22Rv1 (cell line): ENCODE results near the gene KRTAP5-5.

Experiments
- H3K27ac ChIP-seq: fragments of 450-650 bp; 2 replicates; pipeline ENCODE4 v1.5.1; 2017
- ZFX ChIP-seq: fragments of 450-650 bp; IDR thresholded peaks from 2 replicates; pipeline ENCODE4 v1.6.1; 2017; ENCODE audit warnings: antibody characterized with exemption, borderline replicate concordance
- TF ChIP-seq, protein P1 (sequence below): fragments of 450-650 bp; IDR thresholded peaks from 2 replicates; pipeline ENCODE4 v1.5.1; 2017; ENCODE audit warnings: mild to moderate bottlenecking

Gene KRTAP5-5

GRCh38 chr11:1638344-1638743 is 8.8 kb downstream of the KRTAP5-5 start:
- TF ChIP-seq ZFX = no peak
- TF ChIP-seq, protein P1, sequence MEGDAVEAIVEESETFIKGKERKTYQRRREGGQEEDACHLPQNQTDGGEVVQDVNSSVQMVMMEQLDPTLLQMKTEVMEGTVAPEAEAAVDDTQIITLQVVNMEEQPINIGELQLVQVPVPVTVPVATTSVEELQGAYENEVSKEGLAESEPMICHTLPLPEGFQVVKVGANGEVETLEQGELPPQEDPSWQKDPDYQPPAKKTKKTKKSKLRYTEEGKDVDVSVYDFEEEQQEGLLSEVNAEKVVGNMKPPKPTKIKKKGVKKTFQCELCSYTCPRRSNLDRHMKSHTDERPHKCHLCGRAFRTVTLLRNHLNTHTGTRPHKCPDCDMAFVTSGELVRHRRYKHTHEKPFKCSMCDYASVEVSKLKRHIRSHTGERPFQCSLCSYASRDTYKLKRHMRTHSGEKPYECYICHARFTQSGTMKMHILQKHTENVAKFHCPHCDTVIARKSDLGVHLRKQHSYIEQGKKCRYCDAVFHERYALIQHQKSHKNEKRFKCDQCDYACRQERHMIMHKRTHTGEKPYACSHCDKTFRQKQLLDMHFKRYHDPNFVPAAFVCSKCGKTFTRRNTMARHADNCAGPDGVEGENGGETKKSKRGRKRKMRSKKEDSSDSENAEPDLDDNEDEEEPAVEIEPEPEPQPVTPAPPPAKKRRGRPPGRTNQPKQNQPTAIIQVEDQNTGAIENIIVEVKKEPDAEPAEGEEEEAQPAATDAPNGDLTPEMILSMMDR = no peak
- no peak overlapping the region for H3K27ac ChIP-seq

DNA sequence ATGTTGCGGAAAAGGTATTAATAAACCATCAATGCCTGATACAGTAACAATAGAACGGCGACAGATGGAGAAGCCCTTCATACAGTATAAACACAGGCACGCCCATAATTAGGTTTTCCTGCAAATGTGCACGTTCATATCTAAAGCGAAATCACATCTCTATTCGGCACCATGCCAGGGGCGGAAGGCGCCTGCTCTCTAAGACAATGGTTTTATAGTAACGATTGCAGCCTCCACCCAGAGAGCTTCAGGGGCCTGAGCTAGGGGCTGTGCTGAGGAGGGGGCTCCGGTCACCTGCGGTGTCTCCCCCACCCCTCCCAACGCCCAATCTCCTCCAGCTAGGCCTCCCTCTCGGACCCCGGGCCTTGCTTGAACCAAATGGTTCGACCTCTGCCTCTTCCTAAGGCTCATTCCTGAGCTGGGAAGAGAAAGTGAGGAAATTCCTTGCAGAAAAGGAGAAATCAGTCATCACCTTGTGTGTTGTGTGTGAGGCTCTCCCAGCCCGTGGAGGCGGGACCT is 9.6 kb downstream of the KRTAP5-5 start:
- TF ChIP-seq ZFX = no peak
- TF ChIP-seq, protein P1 = no peak
- H3K27ac ChIP-seq = no peak overlapping the region

- H3K27ac ChIP-seq = no peak overlapping the region
- TF ChIP-seq ZFX = no peak
- TF ChIP-seq, protein P1 = no peak
Measured at GRCh38 chr11:1639666-1640065, 10.1 kb downstream of the KRTAP5-5 start.

GRCh38 chr11:1640076-1640946 is 10.7 kb downstream of the KRTAP5-5 start:
- no peak overlapping the region for H3K27ac ChIP-seq
- TF ChIP-seq ZFX = no peak
- TF ChIP-seq, protein P1 = peak; percentile 96

- H3K27ac ChIP-seq = no peak overlapping the region
- no peak for TF ChIP-seq ZFX
- TF ChIP-seq, protein P1 = no peak
Measured at GRCh38 chr11:1641096-1641495, 11.5 kb downstream of the KRTAP5-5 start.

GRCh38 chr11:1642288-1643145 is 12.9 kb downstream of the KRTAP5-5 start:
- H3K27ac ChIP-seq = no peak overlapping the region
- TF ChIP-seq, protein P1 = no peak
- no peak for TF ChIP-seq ZFX
